Pulmonary artery endothelial cell (primary cell): Measurements from ENCODE around the gene CTBP2. TPM values are rescaled to one million over a fixed set of nuclear protein-coding genes. Genes with fewer than 3 reads are reported as not detected.

Source experiments
- DNase-seq: peaks from one replicate; pipeline ENCODE4 v3.0.0-alpha.2; 2011; ENCODE audit warnings: low read depth, low spot score
- total RNA-seq: library from RNA; depleted of rRNA; stranded (reverse); fragments of >200 nt; gene quantifications from 2 replicates; pipeline ENCODE4 v1.2.3, GENCODE V29; 2014

Gene CTBP2
- total RNA-seq, 1 donor from 2014 or later = 92.1 TPM

DNA sequence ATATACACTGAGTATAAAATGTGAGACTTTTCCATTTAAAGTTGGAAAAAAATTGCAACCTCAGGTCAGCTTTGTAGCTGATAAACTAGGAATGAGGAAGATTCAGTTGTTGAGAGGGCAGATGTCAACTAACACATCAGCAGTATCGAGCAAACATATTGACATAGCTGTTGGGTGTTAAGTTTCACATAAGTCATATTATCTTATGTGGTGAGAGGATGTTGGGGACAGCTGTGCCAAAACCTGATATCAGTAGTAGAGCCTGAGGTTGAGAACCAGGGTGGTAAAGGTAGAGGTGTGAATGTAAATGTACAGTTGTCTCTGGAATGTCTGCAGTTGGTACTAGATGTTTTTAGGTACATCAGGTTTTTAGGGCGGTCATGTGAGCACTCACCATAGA is 213.4 kb downstream of the CTBP2 start:
- no peak for DNase-seq

- DNase-seq = no peak
Measured at GRCh38 chr10:124944982-124945381, 215.4 kb downstream of the CTBP2 start.

- no peak for DNase-seq
Measured at GRCh38 chr10:124943301-124944092, 216.9 kb downstream of the CTBP2 start.

DNA sequence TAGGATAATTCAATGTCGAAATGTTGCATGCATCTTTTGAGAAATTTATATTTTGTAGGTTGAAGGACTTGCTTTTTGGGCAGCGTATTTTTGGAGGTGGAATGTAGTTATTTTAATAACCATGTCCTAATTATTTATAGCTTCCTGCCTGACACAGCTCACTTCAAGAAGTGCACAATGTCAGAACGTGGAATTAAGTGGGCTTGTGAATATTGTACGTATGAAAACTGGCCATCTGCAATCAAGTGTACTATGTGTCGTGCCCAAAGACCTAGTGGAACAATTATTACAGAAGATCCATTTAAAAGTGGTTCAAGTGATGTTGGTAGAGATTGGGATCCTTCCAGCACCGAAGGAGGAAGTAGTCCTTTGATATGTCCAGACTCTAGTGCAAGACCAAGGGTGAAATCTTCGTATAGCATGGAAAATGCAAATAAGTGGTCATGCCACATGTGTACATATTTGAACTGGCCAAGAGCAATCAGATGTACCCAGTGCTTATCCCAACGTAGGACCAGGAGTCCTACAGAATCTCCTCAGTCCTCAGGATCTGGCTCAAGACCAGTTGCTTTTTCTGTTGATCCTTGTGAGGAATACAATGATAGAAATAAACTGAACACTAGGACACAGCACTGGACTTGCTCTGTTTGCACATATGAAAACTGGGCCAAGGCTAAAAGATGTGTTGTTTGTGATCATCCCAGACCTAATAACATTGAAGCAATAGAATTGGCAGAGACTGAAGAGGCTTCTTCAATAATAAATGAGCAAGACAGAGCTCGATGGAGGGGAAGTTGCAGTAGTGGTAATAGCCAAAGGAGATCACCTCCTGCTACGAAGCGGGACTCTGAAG is 217.8 kb downstream of the CTBP2 start:
- DNase-seq = no peak

DNA sequence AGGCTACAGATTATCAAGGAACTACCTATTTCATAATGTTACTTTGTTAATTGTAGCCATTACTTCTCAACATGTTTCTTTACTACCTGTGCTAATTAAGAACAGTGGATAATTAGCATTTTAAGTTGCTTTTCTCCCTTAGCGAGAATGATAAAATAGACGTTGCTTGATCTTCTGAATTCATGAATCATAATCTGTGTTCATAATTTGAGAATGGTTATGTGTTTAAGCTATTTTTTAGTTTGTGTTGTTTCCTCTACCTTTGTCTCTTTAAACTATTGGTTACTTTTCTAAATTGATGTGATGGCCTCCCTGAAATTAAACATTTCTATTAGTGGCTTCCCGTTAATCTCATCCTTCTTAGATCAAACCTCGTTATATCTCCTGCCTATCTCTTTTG is 218.5 kb downstream of the CTBP2 start, which contains the start of gene ZRANB1:
ZRANB1 (plus strand) TSS at position 301 of the 400 bp plus-strand sequence. CDS start 371 bp downstream, outside the sequence.
- no peak for DNase-seq

DNA sequence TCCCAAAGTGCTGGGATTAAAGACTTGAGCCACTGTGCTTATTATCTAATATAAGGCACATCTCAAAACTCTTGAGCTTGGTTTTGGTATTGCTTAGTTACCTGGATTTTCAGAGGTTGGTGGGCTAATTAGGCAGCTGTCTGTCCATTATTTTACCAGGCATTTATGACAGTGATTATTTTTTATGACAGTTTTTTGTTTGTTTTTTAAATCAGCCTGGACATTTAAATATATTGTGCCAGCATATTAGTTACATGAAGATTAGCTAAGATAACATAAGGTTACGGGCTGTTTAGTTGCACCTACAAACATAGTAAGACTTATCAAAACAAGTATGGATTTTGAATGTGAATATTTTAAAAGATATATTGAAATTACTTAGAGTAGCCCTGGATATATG is 221.1 kb downstream of the CTBP2 start:
- no peak for DNase-seq

DNA sequence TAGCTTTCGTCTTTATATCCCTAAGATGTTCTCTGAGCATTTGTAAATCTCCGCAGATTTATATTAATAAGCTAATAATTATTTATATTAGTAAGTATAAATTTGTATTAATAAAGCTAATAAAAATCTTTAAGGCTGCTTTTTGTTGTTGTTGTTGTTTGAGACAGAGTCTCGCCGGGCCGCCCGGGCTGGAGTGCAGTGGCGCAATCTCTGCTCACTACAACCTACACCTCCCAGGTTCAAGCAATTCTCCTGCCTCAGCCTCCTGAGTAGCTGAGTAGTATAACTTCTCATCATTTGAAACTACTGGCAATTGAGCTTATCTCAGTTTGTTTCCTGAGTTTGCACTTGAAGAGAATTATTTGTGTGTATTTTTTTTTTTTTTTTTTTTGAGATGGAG is 223.6 kb downstream of the CTBP2 start:
- DNase-seq = no peak

DNA sequence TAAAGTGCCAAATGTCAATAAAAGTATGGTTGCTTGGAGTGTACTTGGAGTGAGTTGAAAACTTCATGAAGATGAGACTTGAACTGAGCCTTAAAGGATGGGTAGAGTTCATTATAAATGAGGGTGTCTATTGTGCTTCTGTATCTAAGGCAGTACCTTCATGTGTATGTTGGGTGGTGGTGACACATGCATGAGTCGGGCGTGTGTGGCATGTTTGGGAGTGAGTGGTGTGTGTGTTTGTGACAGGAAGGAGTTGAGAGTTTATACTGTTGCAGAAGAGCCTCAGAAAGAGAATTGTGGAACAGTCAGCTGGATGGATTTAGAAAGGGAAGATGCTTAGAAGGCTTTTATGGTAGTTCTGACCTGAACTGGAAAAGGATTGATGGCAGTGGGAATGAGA is 224.4 kb downstream of the CTBP2 start:
- DNase-seq = no peak

Other genes starting within 250 kb of the CTBP2 start
- 23.4 and 24.1 TPM in 2 replicates for gene ZRANB1, start 218.4 kb downstream of the CTBP2 start, total RNA-seq